ENCODE results near the gene SLC30A5. TPM values are rescaled to one million over a fixed set of nuclear protein-coding genes. Genes with fewer than 3 reads are reported as not detected.

Gene SLC30A5
- total and polyA plus RNA-seq, 9 of the 15 experiments (the other 6 are each of a cell fraction or from before 2014, with no cell fraction given): 22.9 to 86.8 (median 62.5) TPM

GRCh38 chr5:69103521-69103920 lies 9.7 kb downstream of the SLC30A5 start:
- peaks cover 10 to 18% of the 10 kb centered on the region in 2 experiments; a peak in 4 of 5 replicates for H3K4me1 ChIP-seq (replicated peaks in 1 of 2; ENCODE audit: control insufficient read depth in 2 of 2, insufficient read depth in 2 of 2, low read length in 2 of 2)
- ATAC-seq: no peak
- 0 out of 2 replicates have a peak, but pooled peaks have one; percentile 9 for TF ChIP-seq C11orf30 (IDR thresholded peaks at IDR 0.05; ENCODE audit: low read depth)
- no peak for TF ChIP-seq TBP (optimal IDR thresholded peaks at IDR 0.05; ENCODE audit: low read depth, low read length)
- H2AFZ ChIP-seq (ENCODE audit: low read depth, low read length): no peak overlapping the region
- H3K9ac ChIP-seq (ENCODE audit: insufficient read depth in 1 of 2, low read depth in 2 of 2, low read length in 2 of 2): no peak overlapping the region
- POLR2A ChIA-PET: no interaction called here
- WGBS (ENCODE audit: insufficient coverage, low coverage, missing lambda C conversion rate): 83% methylated on average over 3 of the region's 3 CpGs
- H3K27ac ChIP-seq (ENCODE audit: extremely low read depth, low read depth, low read length): no peak overlapping the region
- CTCF ChIA-PET (ENCODE audit: low intra/inter-chr PET ratio): no interaction called here
- intact Hi-C loops (cut with micrococcal nuclease) (no loop called here), in situ Hi-C loops (cut with MboI) (no loop called here)
- no peak for FAIRE-seq
- H3K9me3 ChIP-seq (replicated peaks; ENCODE audit: control insufficient read depth, insufficient read depth, low read depth, low read length): no peaks in the 10 kb centered on the region
- peaks cover 30% of the 10 kb centered on the region for H3K79me2 ChIP-seq (ENCODE audit: control insufficient read depth, insufficient read depth, low read length)
- DNase-seq (ENCODE audit: extremely low read depth in 1 of 4, low spot score in 3 of 4): no peak
- BruUV-seq (replicated peaks): no TSS peak
- peaks cover 86% of the 10 kb centered on the region for H3K36me3 ChIP-seq (ENCODE audit: control insufficient read depth, insufficient read depth, low read length)
- no peak overlapping the region for H3K4me3 ChIP-seq
- H3K4me2 ChIP-seq (ENCODE audit: insufficient read depth, low read length): no peak overlapping the region
- H4K20me1 ChIP-seq (replicated peaks; ENCODE audit: control insufficient read depth, insufficient read depth, low read length): no peaks in the 10 kb centered on the region
- H3K27me3 ChIP-seq (ENCODE audit: control insufficient read depth in 2 of 2, insufficient read depth in 2 of 2, low read length in 2 of 2): no peaks in the 10 kb centered on the region
- no peaks in the 10 kb centered on the region for H3K9me1 ChIP-seq (ENCODE audit: control insufficient read depth, insufficient read depth, low read length)

- Histone ChIP-seq H3K4me2 (ENCODE audit: insufficient read depth, low read length) (no peak overlapping the region; the same call in 1 of the 2 replicates), H3K4me1 (replicated peaks in 1 of 2; ENCODE audit: control insufficient read depth in 2 of 2, insufficient read depth in 2 of 2, low read length in 2 of 2) (peaks cover 10 to 14% of the 10 kb centered on the region in 2 experiments; a peak in 4 of 5 replicates), H3K27me3 (ENCODE audit: control insufficient read depth in 2 of 2, insufficient read depth in 2 of 2, low read length in 2 of 2) (no peaks in the 10 kb centered on the region), H3K9ac (ENCODE audit: insufficient read depth in 1 of 2, low read depth in 2 of 2, low read length in 2 of 2) (no peak overlapping the region), H4K20me1 (replicated peaks; ENCODE audit: control insufficient read depth, insufficient read depth, low read length) (no peaks in the 10 kb centered on the region), H3K79me2 (ENCODE audit: control insufficient read depth, insufficient read depth, low read length) (0 out of 3 replicates have a peak, but pooled peaks cover 4% of the 10 kb centered on the region), H3K27ac (ENCODE audit: extremely low read depth, low read depth, low read length) (peak overlapping the region; percentile 48; the same call in 2 of the 3 replicates), H3K9me3 (replicated peaks; ENCODE audit: control insufficient read depth, insufficient read depth, low read depth, low read length) (0 out of 2 replicates have a peak, but pooled peaks cover 3% of the 10 kb centered on the region), H2AFZ (ENCODE audit: low read depth, low read length) (no peak overlapping the region), H3K4me3 (no peak overlapping the region), H3K36me3 (ENCODE audit: control insufficient read depth, insufficient read depth, low read length) (peaks cover 83% of the 10 kb centered on the region), H3K9me1 (ENCODE audit: control insufficient read depth, insufficient read depth, low read length) (no peaks in the 10 kb centered on the region)
- POLR2A ChIA-PET: interaction anchor here (0.9 to 1.6 kb wide), 4 partner anchors 9 to 13 kb away, joined by 3 to 9 read pairs (median 4); partner anchors contain the start of gene SLC30A5
- in situ Hi-C loops (cut with MboI) (no loop called here), intact Hi-C loops (cut with micrococcal nuclease) (no loop called here)
- DNase-seq (ENCODE audit: extremely low read depth in 1 of 4, low spot score in 3 of 4): peak in 1 of 4 experiments; percentile 22
- CTCF ChIA-PET (ENCODE audit: low intra/inter-chr PET ratio): no interaction called here
- WGBS (ENCODE audit: insufficient coverage, low coverage, missing lambda C conversion rate): 31% methylated on average over 4 of the region's 4 CpGs
- peak; percentile 57 for FAIRE-seq
- peak; percentile 79 for ATAC-seq
- no TSS peak for BruUV-seq (replicated peaks)
- TF ChIP-seq U2AF2 (optimal IDR thresholded peaks at IDR 0.05; ENCODE audit: low read depth, low read length): no peak
- no peak for TF ChIP-seq STAG1 (CRISPR knock-in tag; IDR thresholded peaks at IDR 0.05; ENCODE audit: borderline replicate concordance)
- TF ChIP-seq POLR2AphosphoS2 (IDR thresholded peaks at IDR 0.05; ENCODE audit: low read length): no peak
- TF ChIP-seq CCNT2 (IDR thresholded peaks at IDR 0.05; ENCODE audit: borderline replicate concordance, extremely low read depth, insufficient read length, low read depth, low read length): no peak
- TF ChIP-seq RFX7 (CRISPR knock-in tag; IDR thresholded peaks at IDR 0.05): no peak
- no peak for TF ChIP-seq ELK3 (CRISPR knock-in tag; IDR thresholded peaks at IDR 0.05)
- no peak for TF ChIP-seq ARNT (IDR thresholded peaks at IDR 0.05)
- TF ChIP-seq CBX2 (IDR thresholded peaks at IDR 0.05; ENCODE audit: insufficient read depth, low read length, poor library complexity, severe bottlenecking): no peak
- TF ChIP-seq ZNF699 (CRISPR knock-in tag; IDR thresholded peaks at IDR 0.05; ENCODE audit: insufficient replicate concordance): no peak
Measured at GRCh38 chr5:69105996-69106906, 12.4 kb downstream of the SLC30A5 start.
